Fibroblast of mammary gland (primary cell): ENCODE data around the gene RAP2A.

Source experiments
- DNase-seq: peaks from one replicate; pipeline ENCODE4 v3.0.0-alpha.2; 2010; ENCODE audit warnings: low read depth
- H3K4me3 ChIP-seq: 2 replicates; pipeline ENCODE4 v1.5.1; 2011; ENCODE audit warnings: low read depth, mild to moderate bottlenecking, low read length, moderate library complexity; ENCODE audit not compliant: control insufficient read depth
- TF ChIP-seq, protein P1 (sequence below): conservative IDR thresholded peaks from 2 replicates; pipeline ENCODE4 v1.5.1; 2011; ENCODE audit warnings: low read depth, low read length, inconsistent platforms; ENCODE audit not compliant: control insufficient read depth, insufficient read depth

The RAP2A gene

GRCh38 chr13:97485320-97485719 lies 51.4 kb downstream of the RAP2A start:
- TF ChIP-seq, protein P1, sequence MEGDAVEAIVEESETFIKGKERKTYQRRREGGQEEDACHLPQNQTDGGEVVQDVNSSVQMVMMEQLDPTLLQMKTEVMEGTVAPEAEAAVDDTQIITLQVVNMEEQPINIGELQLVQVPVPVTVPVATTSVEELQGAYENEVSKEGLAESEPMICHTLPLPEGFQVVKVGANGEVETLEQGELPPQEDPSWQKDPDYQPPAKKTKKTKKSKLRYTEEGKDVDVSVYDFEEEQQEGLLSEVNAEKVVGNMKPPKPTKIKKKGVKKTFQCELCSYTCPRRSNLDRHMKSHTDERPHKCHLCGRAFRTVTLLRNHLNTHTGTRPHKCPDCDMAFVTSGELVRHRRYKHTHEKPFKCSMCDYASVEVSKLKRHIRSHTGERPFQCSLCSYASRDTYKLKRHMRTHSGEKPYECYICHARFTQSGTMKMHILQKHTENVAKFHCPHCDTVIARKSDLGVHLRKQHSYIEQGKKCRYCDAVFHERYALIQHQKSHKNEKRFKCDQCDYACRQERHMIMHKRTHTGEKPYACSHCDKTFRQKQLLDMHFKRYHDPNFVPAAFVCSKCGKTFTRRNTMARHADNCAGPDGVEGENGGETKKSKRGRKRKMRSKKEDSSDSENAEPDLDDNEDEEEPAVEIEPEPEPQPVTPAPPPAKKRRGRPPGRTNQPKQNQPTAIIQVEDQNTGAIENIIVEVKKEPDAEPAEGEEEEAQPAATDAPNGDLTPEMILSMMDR, result no peak
- DNase-seq, result no peak
- no peak overlapping the region for H3K4me3 ChIP-seq

GRCh38 chr13:97490702-97491307 lies 56.8 kb downstream of the RAP2A start:
- H3K4me3 ChIP-seq, result no peak overlapping the region
- no peak for DNase-seq
- TF ChIP-seq, protein P1, result no peak

DNA sequence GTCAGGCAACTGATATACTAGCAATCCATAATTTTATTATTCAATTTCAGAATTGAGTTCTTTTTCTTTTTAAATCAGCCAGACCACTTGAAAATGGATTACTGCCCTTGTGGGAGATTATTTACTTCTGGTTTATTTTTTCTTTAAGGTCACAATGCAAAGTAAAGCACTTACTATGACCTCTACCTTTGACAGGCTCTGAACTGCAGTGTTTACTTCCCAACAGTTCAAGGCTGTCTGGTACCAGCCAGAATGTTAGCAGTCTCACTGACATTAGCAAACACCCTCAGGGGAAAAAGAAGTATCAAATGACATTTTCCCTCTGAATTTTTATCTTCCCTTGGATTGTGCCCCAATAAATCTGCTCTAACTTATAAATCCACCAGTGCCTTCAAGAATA lies 57.5 kb downstream of the RAP2A start:
- TF ChIP-seq, protein P1, result no peak
- DNase-seq, result no peak
- H3K4me3 ChIP-seq, result no peak overlapping the region

DNA sequence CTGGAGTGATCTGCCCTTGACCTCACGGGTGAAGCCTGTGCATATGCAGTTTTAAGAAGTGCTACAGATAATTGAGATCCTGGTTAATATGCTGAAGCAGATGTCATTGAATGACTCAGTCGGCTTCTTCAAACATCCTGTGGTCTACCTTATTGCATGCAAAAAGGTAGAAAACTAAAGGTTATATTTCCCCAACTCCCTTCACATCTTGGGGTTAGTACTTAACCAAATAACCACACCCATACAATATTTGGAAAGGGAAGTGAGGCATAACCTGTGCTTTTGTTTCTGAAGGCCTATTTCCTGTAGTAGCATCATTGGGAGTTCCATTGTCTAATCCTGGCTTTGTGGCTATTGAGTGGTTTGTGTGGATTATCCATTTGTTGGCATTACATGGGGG lies 58.3 kb downstream of the RAP2A start:
- no peak overlapping the region for H3K4me3 ChIP-seq
- TF ChIP-seq, protein P1, result no peak
- no peak for DNase-seq

- no peak for DNase-seq
- H3K4me3 ChIP-seq, result no peak overlapping the region
- TF ChIP-seq, protein P1, result no peak
Measured at GRCh38 chr13:97492684-97493371, 58.9 kb downstream of the RAP2A start.

- TF ChIP-seq, protein P1, result no peak
- DNase-seq, result peak; percentile 9
- no peak overlapping the region for H3K4me3 ChIP-seq
Measured at GRCh38 chr13:97493456-97493855, 59.5 kb downstream of the RAP2A start.
